ENCODE results near the gene NOC4L. TPM values are rescaled to one million over a fixed set of nuclear protein-coding genes. Genes with fewer than 3 reads are reported as not detected.
A peak's percentile ranks its signal among the peaks of the same experiment; 100 is the strongest.
"Not testable (repeated sequence)": the region's sequence is repeated elsewhere in the genome, so short reads cannot be mapped to it uniquely, and the experiment has no call there.

The NOC4L gene
- total RNA-seq, 1 donor from 2014 or later = 17.8 TPM

GRCh38 chr12:132194556-132194955 lies 50.3 kb downstream of the NOC4L start:
- Mint-ChIP-seq H3K27me3 (ENCODE audit: unreplicated experiment) (peaks cover 2% of the 10 kb centered on the region), H3K27ac (ENCODE audit: unreplicated experiment) (no peak overlapping the region), H3K4me1 (ENCODE audit: low read depth, unreplicated experiment) (no peaks in the 10 kb centered on the region), H3K4me3 (ENCODE audit: unreplicated experiment) (no peak overlapping the region), H3K36me3 (ENCODE audit: unreplicated experiment) (peaks cover 4% of the 10 kb centered on the region), H3K9me3 (ENCODE audit: unreplicated experiment) (peaks cover 2% of the 10 kb centered on the region)
- no peak for DNase-seq
- no peak for TF ChIP-seq CTCF (IDR thresholded peaks at IDR 0.05; ENCODE audit: partially characterized antibody, unreplicated experiment)

- not testable (repeated sequence) for DNase-seq; H3K27ac Mint-ChIP-seq (ENCODE audit: unreplicated experiment); H3K27me3 Mint-ChIP-seq (ENCODE audit: unreplicated experiment); H3K4me1 Mint-ChIP-seq (ENCODE audit: low read depth, unreplicated experiment); H3K36me3 Mint-ChIP-seq (ENCODE audit: unreplicated experiment); H3K4me3 Mint-ChIP-seq (ENCODE audit: unreplicated experiment); H3K9me3 Mint-ChIP-seq (ENCODE audit: unreplicated experiment)
Measured at GRCh38 chr12:132195242-132195641, 51.0 kb downstream of the NOC4L start.

GRCh38 chr12:132196038-132196872 lies 52.0 kb downstream of the NOC4L start:
- Mint-ChIP-seq H3K4me1 (ENCODE audit: low read depth, unreplicated experiment) (no peaks in the 10 kb centered on the region), H3K9me3 (ENCODE audit: unreplicated experiment) (peaks cover 8% of the 10 kb centered on the region), H3K36me3 (ENCODE audit: unreplicated experiment) (peaks cover 4% of the 10 kb centered on the region), H3K4me3 (ENCODE audit: unreplicated experiment) (no peak overlapping the region), H3K27me3 (ENCODE audit: unreplicated experiment) (peaks cover 7% of the 10 kb centered on the region), H3K27ac (ENCODE audit: unreplicated experiment) (peak overlapping the region; percentile 33)
- peak; percentile 14 for DNase-seq
- no peak for TF ChIP-seq CTCF (IDR thresholded peaks at IDR 0.05; ENCODE audit: partially characterized antibody, unreplicated experiment)

- no peak overlapping the region for H3K4me3 Mint-ChIP-seq (ENCODE audit: unreplicated experiment)
- H3K27ac Mint-ChIP-seq (ENCODE audit: unreplicated experiment) = no peak overlapping the region
- no peak for TF ChIP-seq CTCF (IDR thresholded peaks at IDR 0.05; ENCODE audit: partially characterized antibody, unreplicated experiment)
- H3K27me3 Mint-ChIP-seq (ENCODE audit: unreplicated experiment) = peaks cover 7% of the 10 kb centered on the region
- H3K36me3 Mint-ChIP-seq (ENCODE audit: unreplicated experiment) = peaks cover 4% of the 10 kb centered on the region
- H3K4me1 Mint-ChIP-seq (ENCODE audit: low read depth, unreplicated experiment) = no peaks in the 10 kb centered on the region
- DNase-seq = no peak
- H3K9me3 Mint-ChIP-seq (ENCODE audit: unreplicated experiment) = peaks cover 7% of the 10 kb centered on the region
Measured at GRCh38 chr12:132196873-132197390, 52.7 kb downstream of the NOC4L start.

GRCh38 chr12:132197581-132198354 lies 53.5 kb downstream of the NOC4L start:
- peaks cover 11% of the 10 kb centered on the region for H3K27me3 Mint-ChIP-seq (ENCODE audit: unreplicated experiment)
- H3K9me3 Mint-ChIP-seq (ENCODE audit: unreplicated experiment) = peaks cover 7% of the 10 kb centered on the region
- peak; percentile 53 for DNase-seq
- no peak overlapping the region for H3K27ac Mint-ChIP-seq (ENCODE audit: unreplicated experiment)
- no peak overlapping the region for H3K4me3 Mint-ChIP-seq (ENCODE audit: unreplicated experiment)
- H3K36me3 Mint-ChIP-seq (ENCODE audit: unreplicated experiment) = peaks cover 4% of the 10 kb centered on the region
- peaks cover 5% of the 10 kb centered on the region for H3K4me1 Mint-ChIP-seq (ENCODE audit: low read depth, unreplicated experiment)
- no peak for TF ChIP-seq CTCF (IDR thresholded peaks at IDR 0.05; ENCODE audit: partially characterized antibody, unreplicated experiment)
